ENCODE measurements around the gene SIT1.

Gene SIT1

DNA sequence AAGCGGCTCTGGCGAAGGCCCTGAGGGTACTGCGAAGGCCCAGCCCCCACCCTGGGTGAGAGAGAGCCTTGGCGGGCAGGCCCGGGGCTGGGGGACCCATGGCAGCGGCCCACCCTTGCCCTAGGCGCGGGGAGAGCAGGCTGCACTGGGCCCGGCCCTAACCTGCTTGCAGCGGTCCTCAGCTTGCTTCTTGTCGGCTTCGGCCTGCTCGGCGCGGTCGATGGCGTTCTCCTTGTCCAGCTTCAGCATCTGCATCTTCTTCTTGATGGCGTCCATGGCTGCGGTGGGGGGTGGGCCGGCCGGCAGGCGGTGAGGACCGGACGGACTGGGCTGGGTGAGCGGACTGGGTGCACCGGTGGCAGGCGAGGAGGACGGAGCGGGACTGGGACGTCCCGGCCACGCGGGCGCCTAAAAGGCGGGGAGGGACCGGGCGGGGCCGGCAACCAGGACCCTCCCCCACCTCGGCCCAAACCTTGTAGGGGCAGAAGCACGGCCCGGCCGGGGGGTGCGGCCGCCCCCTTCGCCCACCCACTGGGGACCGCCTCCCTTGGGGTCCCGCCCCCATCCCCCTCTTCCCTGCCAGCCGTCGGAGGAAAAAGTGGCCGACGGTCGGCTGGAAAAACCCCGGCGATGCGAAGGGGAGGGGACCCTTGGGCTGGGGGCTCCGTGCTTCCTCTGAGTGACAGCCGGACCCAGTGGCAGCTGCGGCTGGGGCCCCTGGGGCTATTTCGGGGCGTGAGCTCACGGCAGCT, 39.0 kb upstream of the SIT1 start, which contains the start of gene TPM2:
TSS of gene TPM2 (minus strand) at position 384 of the 752 bp plus-strand sequence. CDS start at position 276, 108 bp downstream.
- peaks cover 21% of the 10 kb centered on the region for H3K36me3 Mint-ChIP-seq (ENCODE audit: low read depth)
- peak within 1 kb of the TSS; percentile 90 for H3K4me3 Mint-ChIP-seq
- H3K9me3 Mint-ChIP-seq, result no peaks in the 10 kb centered on the region
- H3K4me1 Mint-ChIP-seq, result peaks cover 54% of the 10 kb centered on the region
- no peaks in the 10 kb centered on the region for H3K27me3 Mint-ChIP-seq (ENCODE audit: low read depth, poor library complexity)
- TF ChIP-seq, protein P1, sequence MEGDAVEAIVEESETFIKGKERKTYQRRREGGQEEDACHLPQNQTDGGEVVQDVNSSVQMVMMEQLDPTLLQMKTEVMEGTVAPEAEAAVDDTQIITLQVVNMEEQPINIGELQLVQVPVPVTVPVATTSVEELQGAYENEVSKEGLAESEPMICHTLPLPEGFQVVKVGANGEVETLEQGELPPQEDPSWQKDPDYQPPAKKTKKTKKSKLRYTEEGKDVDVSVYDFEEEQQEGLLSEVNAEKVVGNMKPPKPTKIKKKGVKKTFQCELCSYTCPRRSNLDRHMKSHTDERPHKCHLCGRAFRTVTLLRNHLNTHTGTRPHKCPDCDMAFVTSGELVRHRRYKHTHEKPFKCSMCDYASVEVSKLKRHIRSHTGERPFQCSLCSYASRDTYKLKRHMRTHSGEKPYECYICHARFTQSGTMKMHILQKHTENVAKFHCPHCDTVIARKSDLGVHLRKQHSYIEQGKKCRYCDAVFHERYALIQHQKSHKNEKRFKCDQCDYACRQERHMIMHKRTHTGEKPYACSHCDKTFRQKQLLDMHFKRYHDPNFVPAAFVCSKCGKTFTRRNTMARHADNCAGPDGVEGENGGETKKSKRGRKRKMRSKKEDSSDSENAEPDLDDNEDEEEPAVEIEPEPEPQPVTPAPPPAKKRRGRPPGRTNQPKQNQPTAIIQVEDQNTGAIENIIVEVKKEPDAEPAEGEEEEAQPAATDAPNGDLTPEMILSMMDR (IDR thresholded peaks at IDR 0.05), result no peak
- H3K27ac Mint-ChIP-seq, result peak within 1 kb of the TSS; percentile 89
- DNase-seq, result peak; percentile 64

DNA sequence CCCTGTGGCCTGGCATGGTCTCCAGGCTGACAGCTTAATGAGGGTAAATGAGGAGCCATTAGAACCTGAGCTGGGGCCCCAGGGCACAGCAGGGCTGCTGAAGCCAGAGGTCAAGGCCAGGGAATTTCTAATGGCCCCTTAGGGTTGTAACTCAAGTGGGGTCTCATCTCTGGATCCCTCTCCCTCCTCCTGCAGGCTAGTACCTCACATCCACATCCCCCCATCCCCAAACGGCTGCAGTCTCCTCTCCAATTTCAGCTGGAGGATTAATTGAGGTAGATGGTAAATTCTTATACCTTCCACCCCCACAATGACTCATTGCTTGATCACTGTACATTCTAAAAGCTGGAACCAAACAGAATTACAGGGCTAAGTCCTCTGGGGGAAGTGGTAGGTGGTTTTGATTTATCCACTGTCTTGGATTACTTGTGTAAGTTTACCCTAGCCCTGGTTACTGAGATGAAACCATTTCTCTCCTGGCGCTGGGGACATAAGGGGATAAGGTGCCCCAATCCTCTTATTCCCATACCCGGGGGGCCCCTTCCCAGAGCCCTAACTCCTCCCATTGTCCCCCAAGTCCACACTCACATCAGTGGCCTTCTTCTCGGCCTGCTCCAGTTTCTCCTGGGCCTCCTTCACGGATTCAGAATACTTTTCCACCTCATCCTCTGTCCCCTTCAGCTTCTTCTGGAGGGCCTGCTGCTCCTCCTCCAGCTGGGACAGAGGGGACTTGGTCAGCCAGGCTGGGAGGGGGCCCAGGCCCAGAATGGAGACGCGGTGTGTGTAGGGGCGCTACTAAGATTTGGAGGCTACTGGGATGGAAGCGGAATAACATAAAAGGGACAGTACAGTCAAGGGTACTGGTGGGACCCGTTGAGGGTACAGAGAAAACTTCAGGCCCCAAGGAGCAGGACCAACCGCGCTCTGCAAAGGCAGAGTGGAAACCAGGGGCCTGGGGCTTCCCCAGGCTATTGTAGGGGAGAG, 38.1 kb upstream of the SIT1 start:
- TF ChIP-seq, protein P1 (IDR thresholded peaks at IDR 0.05), result no peak
- Mint-ChIP-seq H3K27me3 (ENCODE audit: low read depth, poor library complexity) (no peaks in the 10 kb centered on the region), H3K4me3 (peak overlapping the region; percentile 90), H3K36me3 (ENCODE audit: low read depth) (peaks cover 30% of the 10 kb centered on the region), H3K9me3 (no peaks in the 10 kb centered on the region), H3K4me1 (peaks cover 61% of the 10 kb centered on the region), H3K27ac (peak overlapping the region; percentile 89)
- peak; percentile 35 for DNase-seq

DNA sequence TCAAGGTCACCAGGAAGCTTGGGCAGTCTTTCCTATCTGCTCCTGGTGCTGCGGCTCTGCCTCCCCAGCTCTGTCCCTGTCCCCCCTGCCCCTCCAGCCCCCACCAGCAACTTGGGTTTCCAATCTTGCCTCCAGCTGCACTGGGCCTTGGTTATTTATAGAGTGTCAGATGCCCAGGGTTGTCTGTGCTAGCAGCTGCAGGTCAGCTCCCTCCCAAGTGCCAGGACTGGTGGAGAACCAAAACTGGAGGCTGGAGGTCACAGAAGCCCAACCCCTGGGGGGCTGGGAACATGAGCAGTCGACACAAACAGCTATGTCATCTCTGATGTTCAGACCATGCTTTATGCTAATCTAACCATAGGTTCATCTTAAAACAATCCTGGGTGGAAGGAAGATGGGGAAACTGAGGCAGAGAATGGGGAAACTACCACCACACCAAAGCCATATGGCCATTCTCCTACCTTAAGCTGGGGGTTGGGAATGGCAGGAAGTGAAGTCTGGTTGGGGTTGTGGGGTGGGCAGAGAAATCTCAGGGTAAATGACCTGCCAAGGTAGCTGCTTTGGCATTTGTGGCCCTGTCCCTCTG, 37.3 kb upstream of the SIT1 start:
- Mint-ChIP-seq H3K9me3 (no peaks in the 10 kb centered on the region), H3K27ac (peak overlapping the region; percentile 14), H3K27me3 (ENCODE audit: low read depth, poor library complexity) (no peaks in the 10 kb centered on the region), H3K4me1 (peaks cover 69% of the 10 kb centered on the region), H3K36me3 (ENCODE audit: low read depth) (peaks cover 38% of the 10 kb centered on the region), H3K4me3 (peak overlapping the region; percentile 90)
- no peak for DNase-seq
- TF ChIP-seq, protein P1 (IDR thresholded peaks at IDR 0.05), result no peak

DNA sequence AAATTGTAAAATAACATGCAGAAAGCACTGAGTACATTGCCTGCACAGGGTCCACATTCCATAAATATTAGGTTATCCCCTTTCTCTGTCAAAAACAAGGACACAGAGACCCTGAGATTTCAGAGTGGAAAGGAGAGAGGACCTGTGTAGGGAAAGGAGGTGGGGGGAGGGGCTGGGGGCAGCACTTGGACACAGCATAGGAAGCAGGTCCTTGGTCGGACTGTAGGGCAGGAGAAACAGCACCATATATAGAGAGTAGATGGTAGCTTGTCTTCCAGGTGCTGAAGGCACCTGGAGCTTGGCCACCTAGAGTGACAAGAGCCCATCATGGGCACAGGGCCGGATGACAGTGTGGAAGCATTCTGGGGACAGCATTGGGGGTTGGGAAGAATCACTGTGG, 36.6 kb upstream of the SIT1 start:
- Mint-ChIP-seq H3K36me3 (ENCODE audit: low read depth) (peaks cover 45% of the 10 kb centered on the region), H3K4me3 (peak overlapping the region; percentile 75), H3K9me3 (no peaks in the 10 kb centered on the region), H3K4me1 (peaks cover 76% of the 10 kb centered on the region), H3K27me3 (ENCODE audit: low read depth, poor library complexity) (no peaks in the 10 kb centered on the region), H3K27ac (peak overlapping the region; percentile 38)
- no peak for DNase-seq
- TF ChIP-seq, protein P1 (IDR thresholded peaks at IDR 0.05), result no peak

DNA sequence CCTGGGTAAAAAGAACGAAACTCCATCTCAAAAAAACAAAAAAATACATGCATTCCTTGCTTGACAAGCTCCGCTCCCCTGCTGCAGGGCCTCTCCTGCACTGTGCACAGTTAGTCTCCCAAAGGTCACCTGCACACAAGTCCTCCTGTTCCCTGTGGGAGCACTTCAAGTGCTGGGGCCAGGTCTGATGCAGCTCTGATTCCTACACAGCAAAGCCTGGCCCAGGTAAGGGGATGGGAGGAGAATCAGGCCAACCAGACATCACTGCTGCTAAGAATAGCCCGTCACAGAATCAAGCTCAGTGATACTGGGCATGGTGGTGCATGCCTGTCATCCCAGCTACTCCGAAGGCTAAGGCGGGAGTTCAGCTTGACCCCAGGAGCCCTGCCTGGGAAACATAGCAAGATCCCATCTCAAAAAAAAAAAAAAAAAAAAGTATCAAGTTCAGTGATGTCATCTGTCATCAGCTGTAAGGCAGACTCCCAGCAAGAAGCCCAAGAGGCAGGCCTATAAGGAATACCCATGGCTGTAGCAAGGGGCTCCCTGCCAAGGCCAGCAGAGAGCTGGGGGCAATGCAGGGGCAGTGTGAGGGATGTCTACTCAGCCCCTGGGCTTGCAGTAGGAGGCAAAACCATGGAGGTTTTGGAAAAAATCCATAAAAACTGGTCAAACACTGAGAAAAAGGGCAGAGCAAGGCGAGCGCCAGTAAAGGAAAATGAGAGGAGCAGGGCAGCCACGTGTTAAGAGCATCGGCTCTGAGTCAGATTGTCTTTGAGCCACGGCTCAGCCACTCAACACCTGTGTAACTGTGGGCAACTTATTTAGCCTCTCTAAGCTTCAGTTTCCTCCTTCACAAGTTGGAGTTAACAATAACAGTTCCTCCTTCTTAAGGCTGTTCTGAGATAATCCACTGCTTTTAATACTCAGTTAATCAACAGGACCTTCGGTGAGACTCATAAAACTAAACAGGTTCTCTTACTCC, 35.8 kb upstream of the SIT1 start:
- no peaks in the 10 kb centered on the region for H3K9me3 Mint-ChIP-seq
- no peak for DNase-seq
- peaks cover 49% of the 10 kb centered on the region for H3K36me3 Mint-ChIP-seq (ENCODE audit: low read depth)
- H3K4me3 Mint-ChIP-seq, result peak overlapping the region; percentile 60
- TF ChIP-seq, protein P1 (IDR thresholded peaks at IDR 0.05), result no peak
- peaks cover 77% of the 10 kb centered on the region for H3K4me1 Mint-ChIP-seq
- H3K27me3 Mint-ChIP-seq (ENCODE audit: low read depth, poor library complexity), result no peaks in the 10 kb centered on the region
- H3K27ac Mint-ChIP-seq, result peak overlapping the region; percentile 83

Data from nephron progenitor cell (in vitro differentiated cells).